Stimulated activated naive CD4-positive, alpha-beta T cell (primary cell): ENCODE measurements around the gene SUFU.

ENCODE experiments used
- DNase-seq, 6 experiments: peaks; one replicate each; lab custom pipeline; 2025; lab: John Stamatoyannopoulos, UW

SUFU gene

DNA sequence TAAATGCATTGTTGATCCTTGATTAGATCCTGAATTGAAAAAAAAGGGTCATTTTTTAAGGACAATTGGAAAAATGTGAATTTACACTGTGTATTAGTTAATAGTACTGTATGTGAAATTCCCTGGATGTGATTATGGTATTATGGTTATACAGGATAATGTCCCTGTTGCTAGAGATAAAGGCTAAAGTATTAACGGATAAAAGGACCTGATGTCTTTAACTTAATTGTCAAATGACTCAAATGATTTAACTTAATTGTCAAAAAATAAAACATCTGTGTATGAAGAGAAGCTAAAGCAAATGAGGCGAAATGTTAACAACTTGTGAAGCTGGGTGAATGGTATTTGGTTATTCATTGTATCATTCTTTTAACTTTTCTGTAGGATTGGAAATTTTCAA lies 48.8 kb downstream of the SUFU start:
- DNase-seq: no peak

DNA sequence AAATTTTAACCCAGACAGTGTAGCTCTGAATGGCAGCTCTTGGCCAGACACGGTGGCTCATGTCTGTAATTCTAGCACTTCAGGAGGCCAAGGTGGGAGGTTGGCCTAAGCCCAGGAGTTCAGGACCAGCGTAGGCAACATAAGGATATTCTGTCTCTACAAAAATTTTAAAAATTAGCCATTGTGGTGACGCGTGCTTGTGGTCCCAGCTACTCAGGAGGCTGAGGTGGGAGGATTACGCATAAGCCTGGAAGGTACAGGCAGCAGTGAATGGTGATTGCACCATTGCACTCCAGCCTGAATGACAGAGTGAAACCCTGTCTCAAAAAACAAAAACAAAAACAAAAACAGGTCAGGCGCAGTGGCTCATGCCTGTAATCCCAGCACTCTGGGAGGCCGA lies 50.0 kb downstream of the SUFU start:
- DNase-seq: no peak

DNA sequence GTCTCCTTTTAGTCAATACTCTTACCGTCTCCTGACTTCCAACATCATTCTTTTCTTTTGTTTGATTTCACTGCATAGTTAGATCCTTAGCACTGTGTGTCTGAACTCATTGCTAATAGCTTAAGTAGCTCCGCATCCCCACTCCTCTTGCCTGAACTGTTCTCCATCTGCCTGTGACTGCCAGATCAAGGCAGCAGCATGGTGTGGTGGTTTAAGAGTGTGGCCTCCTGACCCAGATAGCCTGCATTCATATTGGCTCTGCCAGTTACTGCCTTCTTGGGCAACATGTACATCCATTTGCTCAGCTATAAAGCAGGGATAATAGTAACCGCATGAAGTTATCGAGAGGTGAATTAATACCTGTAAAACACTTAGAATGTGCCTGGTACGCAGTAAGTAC lies 50.8 kb downstream of the SUFU start:
- no peak for DNase-seq

DNA sequence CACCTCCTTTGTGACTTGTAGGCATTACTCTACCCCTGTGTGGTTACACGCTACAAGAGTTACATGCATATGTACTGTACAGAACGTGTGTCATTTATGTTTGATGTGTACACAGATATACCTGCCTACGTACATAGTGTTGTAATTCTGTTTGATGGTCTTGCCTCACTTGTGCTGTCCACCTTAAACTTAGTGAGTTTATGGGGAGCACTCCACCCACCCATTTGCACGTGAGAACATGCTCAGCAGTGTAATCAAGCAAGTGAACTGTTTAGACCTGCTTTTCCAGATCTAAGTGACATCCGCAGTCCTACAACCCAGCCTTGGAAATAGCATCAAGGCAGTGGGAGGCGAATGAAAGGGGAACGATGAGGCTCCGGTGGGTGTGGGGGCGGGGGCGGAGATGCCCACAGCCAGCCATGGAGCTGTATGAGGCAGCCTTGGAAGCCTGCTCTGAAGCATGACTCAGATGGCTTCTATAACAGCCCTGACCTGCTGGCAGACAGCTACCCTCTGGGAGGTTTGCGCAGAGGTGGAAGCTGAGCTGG lies 52.1 kb downstream of the SUFU start:
- DNase-seq: no peak

DNA sequence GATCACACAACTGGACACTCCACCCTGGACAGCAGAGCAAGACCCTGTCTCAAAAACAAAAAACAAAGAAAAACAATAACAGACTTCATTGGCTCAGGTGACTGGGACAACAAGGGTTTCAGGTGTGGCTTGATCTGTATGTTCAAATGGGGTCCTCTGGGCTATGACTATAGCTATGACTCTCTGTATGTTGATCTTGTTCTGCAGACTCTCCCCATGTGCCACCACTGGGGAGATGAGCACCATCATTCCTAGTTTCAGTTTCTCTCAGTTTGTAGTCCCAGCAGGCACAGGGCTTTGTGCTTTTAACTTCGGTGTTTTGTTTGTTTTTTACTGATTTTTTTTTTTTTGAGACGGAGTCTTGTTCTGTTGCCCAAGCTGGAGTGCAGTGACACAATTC lies 53.8 kb downstream of the SUFU start:
- DNase-seq: no peak

DNA sequence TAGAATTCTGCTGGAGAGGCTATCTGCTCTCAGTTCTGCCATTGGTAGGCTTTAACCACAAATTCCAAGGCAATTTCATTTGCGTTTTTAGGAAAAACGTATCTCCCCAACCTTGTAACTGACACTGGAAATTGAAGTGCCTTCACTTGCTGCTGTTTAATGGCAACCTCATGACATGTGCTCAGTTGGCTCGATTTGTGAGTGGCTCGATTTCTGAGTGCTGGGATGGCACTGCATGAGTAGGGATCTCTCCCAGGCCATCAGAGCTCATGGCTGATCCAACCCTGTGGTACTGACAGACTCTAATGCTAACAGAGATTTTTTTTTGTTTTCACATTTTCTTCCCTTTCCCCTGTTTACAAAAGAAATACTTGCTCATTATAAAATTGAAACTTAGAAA lies 56.0 kb downstream of the SUFU start:
- no peak for DNase-seq

DNA sequence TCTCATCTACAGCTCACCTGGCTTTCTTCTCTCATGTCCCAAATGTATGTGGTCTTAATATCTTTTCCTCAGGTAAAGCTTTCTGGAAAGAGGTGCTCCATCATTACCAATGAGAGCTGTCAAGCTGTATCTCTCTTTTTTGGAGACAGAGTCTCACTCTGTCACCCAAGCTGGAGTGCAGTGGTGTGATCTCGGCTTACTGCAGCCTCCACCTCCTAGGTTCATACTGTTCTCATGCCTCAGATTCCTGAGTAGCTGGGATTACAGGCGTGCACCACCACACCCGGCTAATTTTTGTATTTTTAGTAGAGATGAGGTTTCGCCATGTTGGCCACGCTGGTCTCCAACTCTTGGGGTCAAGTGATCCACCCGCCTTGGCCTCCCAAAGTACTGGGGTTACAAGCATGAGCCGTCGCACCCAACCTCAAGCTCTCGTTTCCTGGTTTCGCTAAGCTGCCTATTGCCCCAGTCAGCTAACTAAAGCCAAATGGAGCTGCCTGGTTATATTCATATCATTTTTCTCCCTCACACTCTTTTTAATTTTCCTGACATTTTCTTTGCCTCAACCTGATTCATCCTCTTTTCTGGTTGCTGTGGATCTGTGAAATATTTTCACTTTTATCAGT lies 60.5 kb downstream of the SUFU start:
- no peak for DNase-seq

DNA sequence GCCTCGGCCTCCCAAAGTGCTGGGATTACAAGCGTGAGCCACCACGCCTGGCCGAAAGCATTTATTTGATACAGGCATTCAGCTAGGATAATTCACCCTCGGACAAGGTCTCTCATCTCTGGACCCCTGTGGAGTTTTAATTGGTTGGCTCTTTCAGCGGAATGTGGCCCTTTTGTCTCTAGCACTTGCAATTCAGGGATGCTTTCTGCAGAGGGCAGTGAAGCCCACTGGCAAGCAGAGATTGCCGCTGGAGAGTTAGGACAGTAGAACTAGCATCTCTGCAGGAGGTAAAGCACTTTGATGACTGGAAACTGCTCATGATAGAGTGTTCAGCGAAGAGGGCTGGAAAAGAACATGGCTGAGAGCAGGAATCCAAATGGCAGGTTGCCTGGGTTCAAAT lies 62.0 kb downstream of the SUFU start:
- no peak for DNase-seq

DNA sequence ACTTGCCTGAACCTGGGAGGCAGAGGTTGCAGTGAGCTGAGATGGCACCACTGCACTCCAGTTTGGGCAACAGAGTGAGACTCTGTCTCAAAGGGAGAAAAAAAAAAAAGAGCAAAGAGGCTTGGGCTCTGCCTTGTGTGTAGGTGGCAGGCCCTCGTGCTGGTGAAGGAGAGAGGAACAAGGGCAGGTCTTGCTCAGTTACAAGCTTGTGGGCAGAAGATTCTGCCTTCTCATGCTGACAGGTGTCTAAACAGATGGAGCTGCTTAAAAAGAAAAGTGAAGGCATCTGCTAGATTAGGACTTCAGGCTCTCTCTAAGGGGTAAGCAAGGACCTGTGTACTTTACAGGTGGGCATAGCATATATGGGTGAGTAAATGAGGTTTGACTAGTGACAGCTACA lies 75.0 kb downstream of the SUFU start:
- DNase-seq: no peak

DNA sequence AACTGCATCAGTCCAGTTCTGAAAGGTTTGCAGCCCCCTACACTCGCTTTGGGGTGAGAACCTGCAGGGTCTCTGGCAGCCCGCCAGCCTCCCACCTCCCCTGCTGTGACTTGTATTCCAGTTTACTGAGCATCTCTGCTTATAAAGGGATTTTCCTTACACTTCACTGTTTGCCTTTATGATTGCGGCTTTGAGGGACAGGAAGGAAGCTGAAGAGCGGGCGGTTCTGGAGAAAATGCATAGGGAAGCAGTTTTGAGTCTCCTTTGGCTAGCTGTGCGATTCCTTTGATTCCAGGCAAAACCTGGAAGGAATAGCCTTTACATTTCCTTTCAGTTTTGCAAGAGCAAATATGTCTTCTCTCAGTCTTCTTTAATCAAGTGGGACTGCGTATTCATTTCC lies 75.6 kb downstream of the SUFU start:
- DNase-seq: no peak

DNA sequence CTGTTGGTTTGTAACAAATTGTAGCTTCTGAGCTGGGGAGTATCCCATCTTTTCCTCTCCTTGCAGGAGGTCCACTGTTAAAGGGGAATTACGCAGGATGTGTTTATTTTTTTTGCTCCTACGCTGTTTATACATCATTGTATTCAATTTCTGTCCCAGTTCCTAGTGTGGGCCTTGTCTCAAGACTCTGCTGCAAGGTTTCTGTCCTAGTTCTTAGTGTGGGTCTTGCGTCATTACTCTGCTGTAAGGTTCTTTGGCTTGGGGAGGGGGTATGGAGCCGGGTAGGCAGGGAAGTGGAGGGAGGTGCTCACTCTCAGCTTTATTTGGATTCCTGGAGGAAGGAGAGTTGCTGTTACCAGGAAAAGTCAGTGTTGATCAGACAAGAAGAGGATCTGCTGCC lies 76.5 kb downstream of the SUFU start:
- DNase-seq: no peak

DNA sequence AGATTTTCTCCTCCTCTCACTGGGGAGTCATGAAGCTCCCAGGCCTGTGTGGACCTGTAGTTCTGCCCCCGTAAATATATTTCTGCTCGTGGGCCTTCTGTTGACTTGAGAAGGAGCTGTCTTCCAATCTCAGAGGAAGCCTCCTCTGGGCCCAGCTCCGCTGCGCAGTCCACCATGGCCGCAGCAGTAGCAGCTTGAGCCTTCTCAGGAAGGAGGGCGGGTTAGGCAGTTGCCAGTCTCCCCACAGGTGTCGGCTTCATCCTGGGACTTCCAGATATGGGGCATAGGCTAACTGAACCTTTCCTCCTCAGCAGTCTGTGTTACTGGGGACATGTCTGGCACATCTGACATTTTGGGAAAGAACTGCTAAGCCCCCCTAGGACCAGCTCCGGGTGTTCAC lies 77.6 kb downstream of the SUFU start:
- no peak for DNase-seq

DNA sequence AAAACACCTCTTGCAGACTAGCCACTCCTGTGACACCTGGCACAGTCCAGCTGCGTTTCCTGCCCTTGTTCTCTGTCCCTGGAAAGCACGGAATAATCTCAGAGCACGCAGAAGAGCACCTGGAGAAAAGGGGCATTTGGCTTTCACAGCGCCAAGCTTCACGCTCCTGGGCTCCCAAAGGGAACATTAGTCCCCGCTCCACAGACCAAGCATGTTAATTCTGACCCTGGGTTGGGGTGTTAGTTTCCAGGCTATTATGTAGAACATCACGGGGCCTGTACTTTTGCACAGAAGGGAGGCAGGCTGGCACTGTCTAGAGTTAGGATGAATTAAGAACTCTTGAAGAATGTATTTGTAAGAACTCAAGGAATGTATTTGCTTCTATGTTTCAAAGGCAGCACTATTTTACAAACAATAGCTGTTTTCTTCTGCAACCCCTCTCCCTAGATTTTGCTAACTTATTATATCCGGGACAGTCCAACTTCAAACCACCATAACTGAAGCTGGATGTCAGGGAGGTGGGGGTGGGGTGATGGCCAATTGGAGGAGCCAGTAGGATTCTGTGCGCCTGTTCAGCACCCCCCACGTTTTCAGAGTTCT lies 78.3 kb downstream of the SUFU start:
- no peak for DNase-seq

DNA sequence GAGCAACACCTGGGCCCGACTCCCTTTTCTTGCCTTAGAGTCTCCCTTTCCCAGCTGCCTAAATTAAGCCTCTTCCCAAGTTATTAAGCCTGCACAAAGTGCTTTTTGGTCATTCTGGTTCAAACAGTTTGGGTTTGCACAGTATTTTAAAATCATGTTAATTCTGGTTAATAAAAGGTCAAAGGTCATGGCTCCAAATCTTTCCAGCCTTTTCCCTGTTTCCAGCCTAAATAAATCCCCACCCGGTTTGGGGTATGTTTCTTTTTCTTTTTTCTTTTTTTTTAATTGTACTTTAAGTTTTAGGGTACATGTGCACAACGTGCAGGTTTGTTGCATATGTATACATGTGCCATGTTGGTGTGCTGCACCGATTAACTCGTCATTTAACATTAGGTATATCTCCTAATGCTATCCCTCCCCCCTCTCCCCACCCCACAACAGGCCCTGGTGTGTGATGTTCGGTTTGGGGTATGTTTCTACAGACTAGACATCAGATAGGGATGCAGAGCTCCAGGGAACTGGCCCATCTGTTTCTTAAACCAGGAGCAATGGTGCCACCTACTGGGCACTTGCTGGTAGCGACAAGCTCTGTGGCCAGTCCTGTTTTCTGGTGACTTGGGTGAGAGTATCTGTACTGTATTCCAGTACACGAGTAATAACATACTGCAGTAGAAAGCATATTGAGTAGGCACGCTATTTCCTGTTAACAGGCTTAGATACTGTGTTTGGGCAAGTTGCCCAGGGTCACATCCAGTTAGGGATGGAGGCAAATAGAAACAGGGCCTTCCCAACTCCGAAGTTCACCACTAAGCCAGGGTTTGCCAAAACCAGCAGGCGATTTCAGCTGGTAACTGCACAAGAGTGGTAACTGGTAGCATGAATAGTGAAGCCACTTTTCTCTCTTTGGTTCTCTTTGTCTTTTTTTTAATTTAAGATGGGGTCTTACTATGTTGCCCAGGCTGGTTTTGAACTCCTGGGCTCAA lies 80.0 kb downstream of the SUFU start:
- peak; percentile 47 to 81 (median 69) for DNase-seq

DNA sequence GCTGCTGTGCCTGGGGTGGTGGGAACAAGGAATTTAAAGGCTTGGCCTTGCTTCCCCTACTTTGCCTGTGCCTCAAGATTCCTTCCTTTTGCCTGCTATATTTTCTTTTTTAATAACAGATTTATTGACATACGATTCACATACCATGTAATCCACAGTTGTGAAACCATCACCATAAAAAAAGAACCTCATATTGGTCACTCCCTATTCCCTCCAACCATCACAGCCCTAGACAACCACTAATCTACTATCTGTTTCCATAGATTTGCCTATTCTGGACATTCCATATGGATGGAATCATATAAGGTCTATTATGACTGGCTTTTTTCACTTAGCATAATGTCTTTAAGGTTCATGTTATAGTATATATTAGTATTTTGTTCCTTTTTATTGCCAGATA lies 81.3 kb downstream of the SUFU start:
- no peak for DNase-seq

DNA sequence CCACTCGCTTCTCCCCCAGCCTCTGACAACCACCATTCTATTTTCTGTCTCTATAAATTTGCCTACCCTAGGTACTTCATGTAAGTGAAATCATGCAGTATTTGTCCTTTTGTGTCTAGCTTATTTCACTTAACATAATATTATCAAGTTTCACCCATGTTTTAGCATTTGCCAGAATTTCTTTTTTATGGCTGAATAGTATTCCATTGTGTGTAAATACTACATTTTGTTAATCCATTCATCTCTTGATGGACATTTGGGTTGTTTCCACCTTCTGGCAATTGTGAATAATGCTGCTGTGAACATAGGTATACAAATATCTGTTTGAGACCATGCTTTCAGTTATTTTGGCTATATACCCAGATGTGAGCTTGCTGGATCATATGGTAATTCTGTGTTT lies 83.1 kb downstream of the SUFU start:
- DNase-seq: no peak

DNA sequence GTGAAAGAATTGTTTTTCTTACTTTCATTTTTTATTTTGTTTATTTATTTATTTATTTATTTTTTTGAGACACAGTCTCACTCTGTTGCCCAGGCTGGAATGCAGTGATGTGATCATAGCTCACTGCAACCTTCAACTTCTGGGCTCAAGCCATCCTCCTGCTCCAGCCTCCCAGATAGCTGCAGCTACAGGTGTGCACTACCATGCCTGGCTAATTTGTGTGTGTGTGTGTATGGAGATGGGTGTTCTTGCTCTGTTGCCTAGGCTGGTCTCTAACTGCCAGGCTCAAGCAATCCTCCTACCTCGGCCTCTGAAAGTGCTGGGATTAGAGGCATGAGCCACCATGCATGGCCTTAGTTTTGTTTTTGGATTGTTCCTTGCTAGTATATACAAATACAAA lies 85.1 kb downstream of the SUFU start:
- DNase-seq: no peak

DNA sequence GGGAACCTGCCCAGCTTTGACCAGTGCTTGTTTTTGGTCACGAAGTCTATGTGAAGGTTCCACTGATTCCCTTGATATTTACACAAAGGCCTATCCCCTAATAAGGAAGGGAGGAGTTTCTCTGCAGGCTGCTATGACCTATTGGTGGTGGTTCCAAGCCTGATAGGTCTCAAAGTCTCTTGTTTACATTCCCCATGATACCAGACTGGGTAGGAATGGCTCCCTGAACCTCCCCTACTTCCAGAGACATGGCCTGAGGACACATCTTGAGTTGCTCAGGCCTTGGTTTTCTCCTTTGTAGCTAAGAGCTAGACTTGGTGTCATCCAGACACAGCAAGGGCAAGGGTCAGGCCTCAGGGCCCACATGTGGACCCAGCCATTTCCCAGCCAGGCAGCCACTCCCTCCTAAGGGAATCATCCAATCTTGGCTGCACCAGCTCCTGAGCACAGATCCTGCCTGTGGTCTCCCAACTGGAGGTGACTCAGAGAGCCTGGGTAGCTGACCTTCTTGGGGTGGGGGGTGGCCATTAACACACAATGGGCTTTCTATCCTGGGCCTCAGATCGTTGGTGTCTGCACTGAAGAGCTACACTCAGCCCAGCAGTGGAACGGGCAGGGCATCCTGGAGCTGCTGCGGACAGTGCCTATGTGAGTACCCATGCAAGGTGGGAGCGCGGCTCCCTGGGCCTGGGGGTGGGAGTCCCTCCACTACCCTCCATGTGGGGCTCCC lies 89.5 kb downstream of the SUFU start:
- no peak for DNase-seq

DNA sequence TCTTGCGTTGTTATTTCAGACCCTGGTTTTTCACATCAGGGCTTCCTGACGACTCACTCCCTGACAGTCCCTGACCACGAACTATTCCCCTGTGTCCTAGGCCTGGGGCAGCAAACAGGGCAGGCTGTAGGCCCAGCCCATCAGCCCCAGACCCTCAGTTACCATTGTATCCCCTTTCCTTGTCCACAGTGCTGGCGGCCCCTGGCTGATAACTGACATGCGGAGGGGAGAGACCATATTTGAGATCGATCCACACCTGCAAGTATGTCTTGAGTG lies 90.0 kb downstream of the SUFU start:
- no peak for DNase-seq

DNA sequence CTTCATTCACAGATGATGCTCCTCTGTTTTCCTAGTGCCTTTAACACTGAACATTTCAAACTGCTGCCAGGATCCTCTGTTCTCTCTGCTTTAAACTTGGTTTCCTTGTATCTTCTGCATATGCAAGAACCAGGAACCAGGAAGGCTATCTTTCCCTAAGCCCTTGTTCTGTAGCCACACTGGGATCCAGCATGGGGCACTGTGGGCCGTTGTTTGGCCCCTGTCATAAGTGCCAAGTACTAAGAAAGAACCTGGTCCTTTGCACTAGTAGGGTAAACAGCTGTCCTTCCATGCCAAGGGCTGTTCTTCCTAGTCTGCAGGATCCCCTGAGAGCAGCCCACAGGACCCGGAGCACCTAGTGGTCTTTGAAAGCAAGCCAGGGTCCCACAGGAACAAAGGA lies 91.5 kb downstream of the SUFU start:
- DNase-seq: no peak

DNA sequence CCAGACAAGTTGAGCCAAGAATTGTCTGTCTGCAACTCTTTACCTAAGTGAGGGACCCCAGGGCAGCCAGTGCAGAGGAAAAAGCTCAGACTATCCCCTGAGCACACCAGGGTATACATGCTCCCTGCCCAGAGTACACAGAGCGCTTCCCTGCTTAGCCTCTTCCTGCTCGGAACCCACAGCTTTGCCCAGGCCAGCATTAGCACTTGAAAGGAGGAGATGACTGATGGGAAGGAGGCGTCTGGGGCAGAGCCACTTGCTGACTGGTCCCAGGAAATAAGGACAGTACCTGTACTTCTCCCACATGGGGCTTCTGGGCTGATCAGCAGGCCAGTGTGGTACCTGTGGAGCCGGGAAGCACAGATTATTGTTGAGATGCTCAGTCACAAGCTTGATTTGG lies 92.1 kb downstream of the SUFU start:
- DNase-seq: no peak

DNA sequence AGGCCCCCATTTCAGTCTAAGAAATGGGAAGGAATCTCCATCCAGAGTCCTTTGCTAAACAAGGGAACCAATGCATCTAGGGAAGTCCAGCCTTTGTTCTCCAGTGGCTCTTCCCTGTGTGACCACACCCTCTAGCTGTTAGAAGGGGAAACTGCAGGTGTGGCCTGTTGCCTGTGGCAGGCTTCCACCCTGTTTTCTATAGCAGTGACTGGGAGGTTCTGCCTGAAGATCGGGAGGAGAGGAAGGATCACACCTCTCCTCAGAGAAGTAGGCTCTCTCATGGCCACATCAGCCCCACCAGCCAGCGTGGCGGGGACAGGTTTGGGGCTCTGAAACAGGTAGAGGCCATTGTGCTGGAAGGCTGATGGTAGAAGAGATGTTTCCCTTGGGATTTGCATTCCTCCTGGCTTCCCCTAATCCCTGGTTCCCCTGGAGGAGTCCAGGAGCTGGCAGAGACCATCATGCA lies 92.8 kb downstream of the SUFU start:
- peak in 1 of 6 experiments; percentile 9 for DNase-seq
